Measurements from ENCODE around the gene ATP5MC2. TPM values are rescaled to one million over a fixed set of nuclear protein-coding genes. Genes with fewer than 3 reads are reported as not detected.
"Not testable (repeated sequence)": the region's sequence is repeated elsewhere in the genome, so short reads cannot be mapped to it uniquely, and the experiment has no call there.

The ATP5MC2 gene
- total RNA-seq, 1 donor from 2014 or later: 330 TPM

DNA sequence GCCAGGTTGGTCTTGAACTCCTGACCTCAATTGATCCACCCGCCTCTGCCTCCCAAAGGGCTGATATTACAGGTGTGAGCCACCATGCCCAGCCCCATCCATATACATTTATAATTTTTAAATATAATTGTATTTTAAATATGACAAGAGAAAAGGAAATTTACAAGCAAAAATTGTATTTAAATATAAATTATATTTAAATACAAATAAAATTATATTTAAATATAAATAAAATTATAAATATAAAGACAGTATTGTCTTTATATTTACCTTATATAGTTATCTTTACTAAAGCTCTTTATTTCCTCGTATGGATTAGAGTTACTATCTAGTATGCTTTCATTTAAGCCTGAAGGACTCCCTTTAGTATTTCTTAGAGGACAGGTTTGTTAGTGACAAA is 37.8 kb downstream of the ATP5MC2 start:
- ChIA-PET POLR2A (no interaction called here), CTCF (no interaction called here)
- no peak overlapping the region for H3K4me3 Mint-ChIP-seq
- no peaks in the 10 kb centered on the region for H3K36me3 Mint-ChIP-seq (ENCODE audit: low read depth)
- intact Hi-C loops (cut with micrococcal nuclease): no loop called here
- no peak for ATAC-seq (ENCODE audit: low read depth)
- no peak for DNase-seq
- H3K4me1 Mint-ChIP-seq: no peaks in the 10 kb centered on the region
- H3K9me3 Mint-ChIP-seq: no peaks in the 10 kb centered on the region
- no peak overlapping the region for H3K27ac Mint-ChIP-seq
- H3K27me3 Mint-ChIP-seq: no peaks in the 10 kb centered on the region
- TF ChIP-seq, protein P1, sequence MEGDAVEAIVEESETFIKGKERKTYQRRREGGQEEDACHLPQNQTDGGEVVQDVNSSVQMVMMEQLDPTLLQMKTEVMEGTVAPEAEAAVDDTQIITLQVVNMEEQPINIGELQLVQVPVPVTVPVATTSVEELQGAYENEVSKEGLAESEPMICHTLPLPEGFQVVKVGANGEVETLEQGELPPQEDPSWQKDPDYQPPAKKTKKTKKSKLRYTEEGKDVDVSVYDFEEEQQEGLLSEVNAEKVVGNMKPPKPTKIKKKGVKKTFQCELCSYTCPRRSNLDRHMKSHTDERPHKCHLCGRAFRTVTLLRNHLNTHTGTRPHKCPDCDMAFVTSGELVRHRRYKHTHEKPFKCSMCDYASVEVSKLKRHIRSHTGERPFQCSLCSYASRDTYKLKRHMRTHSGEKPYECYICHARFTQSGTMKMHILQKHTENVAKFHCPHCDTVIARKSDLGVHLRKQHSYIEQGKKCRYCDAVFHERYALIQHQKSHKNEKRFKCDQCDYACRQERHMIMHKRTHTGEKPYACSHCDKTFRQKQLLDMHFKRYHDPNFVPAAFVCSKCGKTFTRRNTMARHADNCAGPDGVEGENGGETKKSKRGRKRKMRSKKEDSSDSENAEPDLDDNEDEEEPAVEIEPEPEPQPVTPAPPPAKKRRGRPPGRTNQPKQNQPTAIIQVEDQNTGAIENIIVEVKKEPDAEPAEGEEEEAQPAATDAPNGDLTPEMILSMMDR (IDR thresholded peaks at IDR 0.05): no peak

DNA sequence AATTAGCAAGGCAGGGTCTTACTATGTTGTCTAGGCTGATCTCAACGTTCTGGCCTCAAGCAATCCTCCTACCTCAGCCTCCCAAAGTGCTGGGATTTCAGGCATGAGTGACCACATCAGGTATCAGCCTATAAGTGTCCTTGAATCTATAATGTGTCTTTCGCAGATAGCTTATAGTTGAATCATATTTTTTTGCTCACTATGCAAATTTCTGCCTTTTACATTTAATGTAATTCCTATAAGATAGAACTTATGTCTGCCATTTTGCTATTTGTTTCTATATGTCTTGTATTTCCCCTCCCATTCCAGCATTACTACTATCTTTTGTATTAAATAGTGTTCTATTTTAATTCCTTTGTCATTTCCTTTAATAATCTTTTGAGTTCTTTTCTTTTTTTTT is 39.2 kb downstream of the ATP5MC2 start:
- Mint-ChIP-seq H3K4me1 (no peaks in the 10 kb centered on the region), H3K27me3 (no peaks in the 10 kb centered on the region), H3K27ac (no peak overlapping the region), H3K4me3 (no peak overlapping the region), H3K9me3 (peaks cover 2% of the 10 kb centered on the region), H3K36me3 (ENCODE audit: low read depth) (no peaks in the 10 kb centered on the region)
- TF ChIP-seq, protein P1 (IDR thresholded peaks at IDR 0.05): no peak
- ChIA-PET CTCF (no interaction called here), POLR2A (no interaction called here)
- ATAC-seq (ENCODE audit: low read depth): no peak
- intact Hi-C loops (cut with micrococcal nuclease): no loop called here
- DNase-seq: no peak

DNA sequence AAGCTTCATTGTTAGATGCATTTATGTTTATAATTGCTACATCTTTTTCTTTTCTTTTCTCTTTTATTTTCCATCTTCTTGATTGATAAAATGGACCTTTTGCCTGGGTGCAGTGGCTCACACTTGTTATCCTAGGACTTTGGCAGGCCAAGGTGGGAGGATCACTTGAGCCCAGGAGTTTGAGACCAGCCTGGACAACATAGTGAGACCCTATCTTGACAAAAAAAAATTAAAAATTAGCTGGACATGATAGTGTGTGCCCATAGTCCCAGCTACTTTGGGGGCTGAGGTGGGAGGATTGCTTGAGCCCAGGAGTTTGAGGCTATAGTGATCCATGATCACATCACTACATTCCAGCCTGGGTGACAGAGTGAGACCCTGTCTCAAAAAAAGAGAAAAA is 40.2 kb downstream of the ATP5MC2 start:
- H3K27ac Mint-ChIP-seq; H3K36me3 Mint-ChIP-seq (ENCODE audit: low read depth); POLR2A ChIA-PET; CTCF ChIA-PET; intact Hi-C loops (cut with micrococcal nuclease); ATAC-seq (ENCODE audit: low read depth); H3K9me3 Mint-ChIP-seq; H3K4me1 Mint-ChIP-seq; DNase-seq; H3K27me3 Mint-ChIP-seq; H3K4me3 Mint-ChIP-seq: not testable (repeated sequence)

DNA sequence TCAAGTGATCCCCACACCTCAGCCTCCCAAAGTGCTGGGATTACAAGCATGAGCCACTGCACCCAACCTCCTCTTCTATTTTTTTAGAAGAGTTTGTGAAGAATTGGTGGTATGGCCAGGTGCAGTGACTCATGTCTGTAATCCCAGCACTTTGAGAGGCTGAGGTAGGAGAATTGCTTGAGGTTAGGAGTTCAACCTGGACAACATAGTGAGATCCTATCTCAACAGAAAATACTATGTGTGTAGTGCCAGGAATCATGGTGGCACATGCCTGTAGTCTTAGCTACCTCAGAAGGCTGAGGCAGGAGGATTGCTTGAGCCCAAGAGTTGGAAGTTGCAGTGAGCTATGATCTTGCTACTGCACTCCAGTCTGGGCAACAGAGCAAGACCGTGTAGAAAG is 44.2 kb downstream of the ATP5MC2 start:
- Mint-ChIP-seq H3K4me1 (peaks cover 4% of the 10 kb centered on the region), H3K36me3 (ENCODE audit: low read depth) (no peaks in the 10 kb centered on the region), H3K27me3 (no peaks in the 10 kb centered on the region), H3K27ac (no peak overlapping the region), H3K4me3 (no peak overlapping the region), H3K9me3 (peaks cover 2% of the 10 kb centered on the region)
- DNase-seq (no peak), ATAC-seq (ENCODE audit: low read depth) (no peak)
- ChIA-PET CTCF (no interaction called here), POLR2A (no interaction called here)
- intact Hi-C loops (cut with micrococcal nuclease): no loop called here
- TF ChIP-seq, protein P1 (IDR thresholded peaks at IDR 0.05): no peak

DNA sequence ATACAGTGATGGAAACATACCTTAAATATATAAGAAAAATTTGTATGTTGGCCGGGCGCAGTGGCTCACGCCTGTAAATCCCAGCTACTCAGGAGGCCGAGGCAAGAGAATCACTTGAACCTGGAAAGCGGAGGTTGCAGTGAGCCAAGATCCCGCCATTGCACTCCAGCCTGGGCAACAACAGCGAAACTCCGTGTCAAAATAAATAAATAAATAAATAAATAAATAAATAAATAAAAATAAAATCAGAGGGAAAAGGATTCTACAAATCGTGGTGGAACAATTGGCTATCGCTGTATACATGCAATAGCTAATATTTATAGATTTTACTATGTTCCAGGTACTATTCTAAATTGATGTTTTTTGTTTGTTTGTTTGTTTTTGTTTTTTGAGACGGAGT is 48.0 kb downstream of the ATP5MC2 start:
- DNase-seq: no peak
- Mint-ChIP-seq H3K4me1 (peaks cover 39% of the 10 kb centered on the region), H3K27ac (no peak overlapping the region), H3K9me3 (peaks cover 2% of the 10 kb centered on the region), H3K4me3 (no peak overlapping the region), H3K36me3 (ENCODE audit: low read depth) (peaks cover 11% of the 10 kb centered on the region), H3K27me3 (no peaks in the 10 kb centered on the region)
- no peak for ATAC-seq (ENCODE audit: low read depth)
- intact Hi-C loops (cut with micrococcal nuclease): no loop called here
- CTCF ChIA-PET: interaction anchor here (0.8 kb wide), 1 partner anchor 14 kb away, joined by 3 read pairs; no protein-coding TSS in a partner anchor
- TF ChIP-seq, protein P1 (IDR thresholded peaks at IDR 0.05): no peak
- POLR2A ChIA-PET: interaction anchor here (0.6 to 1.4 kb wide), 5 partner anchors 45 to 1277 kb away, joined by 3 to 4 read pairs (median 3); no protein-coding TSS in a partner anchor

DNA sequence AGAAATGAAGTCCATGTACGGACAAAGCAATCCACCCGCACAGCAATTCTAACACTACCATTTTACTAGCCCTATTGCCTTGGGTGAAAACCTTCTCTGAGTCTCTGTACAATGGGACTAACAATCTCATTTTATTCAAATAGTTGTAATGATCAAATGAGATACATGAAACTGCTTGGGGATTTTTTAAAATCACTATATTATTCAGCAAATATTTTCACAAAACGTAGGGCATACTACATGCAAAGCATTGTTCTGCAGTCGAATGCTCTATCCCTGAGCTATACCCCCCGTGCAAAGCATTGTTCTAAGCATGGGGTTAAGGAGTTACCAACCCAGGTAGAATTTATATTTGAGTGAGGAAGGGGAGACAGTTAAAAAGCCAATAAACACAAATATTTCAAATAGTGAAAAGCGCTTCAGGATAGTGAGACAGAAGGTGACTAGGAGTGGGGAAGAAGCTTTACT is 49.1 kb downstream of the ATP5MC2 start:
- DNase-seq: no peak
- Mint-ChIP-seq H3K27me3 (no peaks in the 10 kb centered on the region), H3K36me3 (ENCODE audit: low read depth) (peaks cover 12% of the 10 kb centered on the region), H3K4me1 (peaks cover 42% of the 10 kb centered on the region), H3K9me3 (no peaks in the 10 kb centered on the region), H3K27ac (peak overlapping the region; percentile 99), H3K4me3 (peak overlapping the region; percentile 98)
- TF ChIP-seq, protein P1 (IDR thresholded peaks at IDR 0.05): no peak
- ChIA-PET POLR2A (interaction anchor here (0.5 to 1.4 kb wide), 4 partner anchors 9 to 49 kb away, joined by 4 to 10 read pairs (median 4); partner anchors contain the start of gene ATP5MC2), CTCF (interaction anchor here (1.5 to 1.8 kb wide), 2 partner anchors 49 to 83 kb away, joined by 4 to 6 read pairs; partner anchors contain the start of gene ATP5MC2)
- intact Hi-C loops (cut with micrococcal nuclease): loop anchor here (1.0 kb wide), 7 partner anchors 8 to 654 kb away; partner anchors contain the start of genes ATP5MC2, CALCOCO1, CBX5 and HNRNPA1
- ATAC-seq (ENCODE audit: low read depth): peak; percentile 1

Measured in activated B cell treated with CpG ODN at 0.5 μM for 24 hours (primary cell).